ENCODE measurements around the gene MYLK.

MYLK gene

DNA sequence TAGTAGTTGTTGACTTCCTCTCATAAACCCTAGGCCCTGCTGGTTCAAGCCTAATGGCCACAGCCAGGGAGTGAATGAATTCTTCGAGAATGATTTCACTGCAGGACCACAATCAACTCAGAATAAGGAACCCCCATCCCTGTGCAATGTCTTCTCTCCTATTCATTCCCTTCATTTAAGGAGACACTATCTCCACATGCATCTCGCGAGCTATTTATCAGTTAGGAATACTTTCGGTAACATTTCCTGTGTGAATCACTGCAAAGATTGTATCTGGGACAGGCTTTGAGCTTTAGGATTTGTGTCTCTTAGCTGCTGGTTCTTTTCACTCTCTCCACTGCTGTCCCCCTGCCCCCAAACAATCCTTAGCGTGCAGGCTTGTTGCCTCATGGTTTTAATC is 94.4 kb downstream of the MYLK start:
- DNase-seq: no peak

- no peak for DNase-seq
These were observed 95.0 kb downstream of the MYLK start for GRCh38 chr3:123789160-123789559.

DNA sequence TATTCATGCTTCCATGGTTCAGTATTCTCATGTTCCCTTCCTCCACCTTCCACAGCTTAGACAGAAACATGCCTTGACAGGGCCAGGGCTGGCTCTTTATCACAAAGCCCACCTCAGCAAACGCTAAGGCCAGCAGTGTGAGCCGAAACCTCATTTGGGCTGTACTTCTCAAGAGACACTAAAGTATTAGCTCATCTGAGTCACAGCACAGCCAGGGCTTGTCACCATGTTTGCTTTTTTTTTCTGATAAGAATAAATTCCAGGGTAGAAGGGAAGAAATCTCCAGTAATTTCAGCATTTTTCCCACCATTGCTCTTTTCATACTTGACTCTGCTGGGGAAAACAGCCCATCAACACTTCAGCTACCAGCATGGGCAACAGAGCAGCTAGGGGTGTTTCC is 95.4 kb downstream of the MYLK start:
- DNase-seq: no peak

DNA sequence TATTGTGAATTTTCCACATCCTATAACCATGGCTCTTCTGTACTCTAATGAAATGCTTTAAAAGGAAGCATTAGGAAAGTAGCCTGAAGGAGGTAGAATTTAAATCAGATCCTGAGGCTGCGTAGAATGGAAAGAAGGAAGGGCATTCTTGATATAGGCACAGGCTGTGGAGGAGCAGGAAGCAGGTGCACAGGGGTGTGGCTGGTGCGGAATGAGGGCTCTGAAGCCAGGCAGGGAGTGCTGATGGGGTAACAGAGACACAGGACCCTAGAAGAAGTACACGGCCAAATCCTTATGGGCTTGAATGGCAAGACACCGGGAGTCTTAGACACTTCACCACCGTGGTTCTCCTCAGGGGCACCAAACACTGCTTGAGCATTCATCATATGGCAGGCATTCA is 97.0 kb downstream of the MYLK start:
- DNase-seq: no peak

- DNase-seq: no peak
These were observed 98.5 kb downstream of the MYLK start for GRCh38 chr3:123785602-123786001.

GRCh38 chr3:123783811-123784210 is 100.3 kb downstream of the MYLK start:
- no peak for DNase-seq

DNA sequence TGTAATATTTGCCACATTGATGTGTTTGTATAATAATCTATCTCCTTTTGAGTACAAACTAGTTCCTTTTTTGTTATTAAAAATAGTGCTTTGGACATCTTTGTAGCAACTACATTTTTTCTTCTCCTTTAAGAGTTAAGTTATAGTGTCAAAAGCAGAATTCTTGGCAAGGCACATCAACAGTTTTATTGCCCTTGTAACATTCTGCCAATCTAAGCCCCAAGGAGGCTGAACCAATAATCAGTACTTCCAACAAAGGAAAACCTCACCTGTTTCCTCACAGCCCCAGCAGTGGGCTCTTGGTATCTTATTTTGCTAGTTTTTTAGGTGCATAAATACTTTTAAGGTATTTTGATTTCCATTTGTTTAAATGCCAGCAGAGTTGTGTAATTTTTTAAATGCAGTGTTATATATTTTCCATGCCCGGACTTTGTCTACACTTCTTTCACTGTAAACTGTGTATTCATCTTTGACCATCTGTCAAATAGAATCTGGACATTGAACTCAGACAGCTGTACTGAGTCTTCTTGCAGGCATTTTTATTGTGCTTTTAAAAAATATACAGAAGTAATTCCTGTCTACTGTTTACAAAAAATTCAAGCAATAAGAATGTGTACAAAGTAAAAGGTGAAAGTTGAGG is 101.0 kb downstream of the MYLK start:
- no peak for DNase-seq

DNA sequence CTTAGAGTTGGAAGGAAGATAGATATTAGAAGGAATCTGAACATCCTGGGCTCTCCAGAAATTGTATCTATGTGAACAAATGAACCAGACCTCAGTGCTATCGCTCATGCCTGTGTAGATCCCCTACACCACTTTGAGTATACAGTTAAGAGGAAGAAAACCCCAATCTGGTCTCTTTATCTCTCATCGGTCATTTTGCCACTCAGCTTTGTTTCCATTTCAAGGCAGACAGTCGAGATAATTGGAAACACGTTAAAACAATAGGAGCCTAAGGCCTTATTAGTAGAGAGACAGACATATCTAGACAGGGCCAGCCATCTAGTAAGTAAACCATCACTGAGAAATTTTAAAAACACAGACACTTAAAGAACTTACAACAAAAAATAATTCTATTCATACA is 101.6 kb downstream of the MYLK start:
- no peak for DNase-seq

- no peak for DNase-seq
These were observed 102.4 kb downstream of the MYLK start for GRCh38 chr3:123781571-123782275.

DNA sequence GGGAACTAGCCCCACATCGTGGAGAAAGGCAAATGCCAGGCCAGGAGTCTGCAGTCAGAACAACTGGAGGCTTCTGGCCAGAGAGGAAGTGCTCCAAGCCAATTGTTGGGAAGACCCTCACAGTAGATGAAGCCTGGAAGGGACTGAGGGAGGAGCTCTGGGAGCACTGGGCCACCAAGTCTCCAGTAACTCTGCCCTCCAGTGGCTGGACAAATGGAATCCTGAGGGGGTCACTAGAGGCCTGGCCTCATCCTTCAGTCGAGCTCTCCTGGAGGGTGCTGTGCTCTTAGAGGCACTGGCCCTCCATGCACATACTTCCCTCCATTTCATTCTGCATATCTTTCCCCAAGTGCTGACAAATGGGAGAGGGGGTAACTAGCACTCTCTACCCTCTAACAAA is 103.0 kb downstream of the MYLK start:
- no peak for DNase-seq

GRCh38 chr3:123780656-123781055 is 103.5 kb downstream of the MYLK start:
- DNase-seq: no peak

DNA sequence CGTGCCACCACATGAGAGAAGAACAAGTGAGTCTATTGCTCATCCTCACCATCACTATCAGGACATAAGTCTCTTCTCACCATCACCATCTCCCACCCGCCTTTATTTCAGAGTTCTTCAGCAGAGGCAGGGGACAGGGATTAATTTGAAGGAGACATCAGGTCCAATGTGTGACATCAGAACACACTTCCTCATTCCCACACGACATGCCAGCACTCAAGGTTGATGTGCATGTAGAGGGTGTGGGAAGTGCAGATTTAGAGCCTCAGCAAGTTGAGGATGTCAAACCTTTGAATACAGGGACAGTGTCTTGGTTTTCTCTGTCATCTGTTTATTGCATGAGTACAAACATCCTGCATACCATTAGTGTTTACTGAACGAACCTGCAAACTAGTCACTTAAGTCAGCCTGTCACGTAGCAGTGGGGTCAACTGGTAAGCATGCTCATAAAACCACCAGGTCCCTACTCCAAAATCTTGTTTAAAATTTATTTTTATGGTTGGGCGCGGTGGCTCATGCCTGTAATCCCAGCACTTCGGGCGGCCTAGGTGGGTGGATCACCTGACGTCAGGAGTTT is 104.4 kb downstream of the MYLK start:
- no peak for DNase-seq

DNA sequence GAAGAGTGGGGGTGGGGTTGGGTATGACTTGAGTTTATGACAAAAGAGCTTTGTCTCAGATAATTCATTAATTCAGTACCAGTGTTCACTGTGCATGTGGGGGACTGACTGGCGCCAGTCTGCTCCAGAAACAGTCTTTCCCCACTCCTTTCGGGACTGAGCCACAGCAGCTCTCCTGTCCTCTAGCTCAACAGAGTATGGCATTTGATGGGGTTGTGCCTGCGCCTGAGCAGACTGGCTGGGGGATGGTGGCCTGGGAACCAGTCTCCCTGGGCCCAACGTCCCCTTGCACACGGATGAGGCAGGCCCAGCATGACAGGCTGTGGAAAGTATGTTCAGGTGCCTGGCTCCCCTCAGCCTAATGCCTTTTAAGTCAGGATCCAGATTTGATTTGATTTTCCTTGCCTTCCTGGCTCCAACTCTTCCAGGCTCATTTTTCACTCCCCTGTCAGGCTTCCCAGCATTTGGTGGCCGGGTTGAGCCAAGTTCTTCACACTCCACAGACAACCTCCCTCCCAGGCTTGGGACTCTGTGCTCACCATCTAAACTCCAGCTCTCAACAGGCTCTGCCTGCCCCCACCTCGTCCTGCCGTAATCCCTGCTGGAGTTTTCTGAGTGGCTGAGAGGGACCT is 105.0 kb downstream of the MYLK start:
- DNase-seq: no peak

- no peak for DNase-seq
These were observed 105.6 kb downstream of the MYLK start for GRCh38 chr3:123778525-123778924.

DNA sequence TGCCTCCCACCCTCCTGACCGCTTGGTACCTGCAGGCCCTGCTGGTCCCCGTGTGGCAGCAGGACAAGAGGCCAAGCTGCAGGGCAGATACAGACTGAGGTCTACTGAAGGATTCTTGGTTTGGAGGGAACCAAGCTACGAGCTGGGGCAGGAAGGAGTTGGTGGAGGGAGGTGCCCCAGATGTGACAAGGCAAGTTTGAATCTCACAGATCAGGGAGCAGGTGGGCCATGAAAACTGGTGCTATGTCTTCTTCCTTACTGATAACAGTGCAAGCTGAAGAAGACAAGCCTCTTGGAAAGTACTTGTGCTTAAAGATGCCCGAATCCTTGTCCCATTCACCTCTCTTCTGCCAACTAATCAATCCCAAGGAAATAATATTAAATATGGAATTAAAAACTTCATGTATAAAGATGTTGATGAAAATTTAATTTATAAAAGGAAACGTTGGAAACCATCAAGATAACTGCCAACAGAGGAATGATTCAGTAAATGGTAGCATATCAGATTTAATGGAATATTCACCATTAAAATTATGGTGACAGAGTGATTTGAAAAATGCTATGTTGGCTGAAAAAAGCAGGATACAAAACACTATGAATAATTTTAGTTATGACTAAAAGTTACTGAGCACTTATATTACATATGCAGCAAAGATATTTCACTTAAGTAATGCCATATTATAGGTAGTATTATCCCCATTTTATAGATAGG is 107.9 kb downstream of the MYLK start:
- DNase-seq: no peak

DNA sequence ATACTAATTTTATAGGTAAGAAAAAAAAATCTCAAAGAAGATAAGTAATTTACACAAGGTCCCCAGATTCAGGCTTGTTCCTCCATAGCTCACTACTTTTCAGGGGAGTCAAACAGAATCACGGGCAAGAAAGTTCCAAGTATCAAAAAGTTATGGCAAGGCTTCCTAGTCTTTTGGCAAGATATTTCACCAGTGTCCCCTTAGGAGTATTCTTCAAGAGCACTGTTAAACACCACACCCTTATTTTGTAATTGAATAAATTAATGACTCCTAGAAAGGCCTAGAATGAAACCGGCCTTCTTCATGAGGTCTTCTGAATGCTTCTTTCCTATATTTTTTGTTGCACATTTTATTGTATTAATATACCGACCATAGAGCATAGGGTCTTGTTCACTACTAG is 109.7 kb downstream of the MYLK start:
- DNase-seq: no peak

- no peak for DNase-seq
These were observed 110.3 kb downstream of the MYLK start for GRCh38 chr3:123773681-123774431.

GRCh38 chr3:123769356-123769743 is 114.8 kb downstream of the MYLK start:
- no peak for DNase-seq

DNA sequence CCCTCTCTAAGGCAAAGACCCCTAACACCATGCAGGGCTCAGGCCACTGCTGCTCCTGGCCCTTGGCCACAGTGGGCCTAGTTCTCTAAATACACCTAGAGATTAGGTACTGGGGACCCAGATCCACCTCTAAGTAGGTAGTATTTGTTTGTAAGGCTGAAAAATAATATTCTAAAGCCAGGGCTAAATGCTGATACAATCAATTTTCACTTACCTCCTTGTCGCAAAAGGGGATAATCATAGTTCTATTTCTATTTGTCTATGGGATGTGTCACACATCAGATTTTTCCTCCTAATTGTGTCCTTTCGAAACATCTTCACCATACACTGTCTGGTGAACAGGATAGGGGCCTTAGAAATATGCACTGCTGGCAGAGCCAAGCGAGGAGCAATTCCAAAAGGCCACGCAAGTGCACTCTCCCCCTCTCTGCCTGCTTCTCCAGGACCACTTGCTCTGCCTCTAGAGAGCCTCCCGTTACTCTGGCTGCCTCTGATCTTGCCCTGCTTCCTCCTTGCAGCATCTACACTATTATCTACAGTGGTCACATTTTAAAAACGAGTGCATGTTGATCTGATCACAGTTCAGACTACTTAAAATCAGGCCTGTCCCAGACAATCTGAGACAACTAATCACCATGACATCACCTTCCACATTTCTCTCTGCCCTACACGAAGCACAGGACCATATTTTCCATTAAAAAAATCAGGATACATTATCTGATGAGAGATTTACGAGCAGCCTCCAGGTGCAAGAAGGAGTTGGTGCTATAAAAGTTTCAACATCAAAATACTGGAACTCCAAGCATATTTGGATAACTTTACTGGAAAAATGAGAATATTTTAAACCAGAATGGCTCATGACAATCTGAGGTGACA is 115.4 kb downstream of the MYLK start:
- DNase-seq: no peak

GRCh38 chr3:123767564-123768292 is 116.4 kb downstream of the MYLK start:
- no peak for DNase-seq

GRCh38 chr3:123767009-123767372 is 117.1 kb downstream of the MYLK start:
- DNase-seq: no peak

Measured in NCI-H1092 treated with DMSO at 0.1 percent for 48 hours (cell line).